PC-3 (cell line): Measurements from ENCODE around the gene MRC2. TPM values are rescaled to one million over a fixed set of nuclear protein-coding genes. Genes with fewer than 3 reads are reported as not detected.

Source experiments
- ATAC-seq: fragments of 200-7000 bp; cut with Tn5 transposase; 2 replicates; pipeline ENCODE4 v1.9.1; 2020; ENCODE audit warnings: mild to moderate bottlenecking, moderate library complexity
- BruUV-seq: library from RNA; stranded (reverse); fragments of 400-500 nt; replicated peaks from 2 replicates; lab custom pipeline; 2021; lab: Mats Ljungman, UMichigan
- CTCF ChIA-PET: fragments of 300-600 bp; sonication (Branson Sonifier 250); formaldehyde crosslinking; loops from one replicate; lab custom pipeline; 2022; ENCODE audit warnings: antibody characterized with exemption; lab: Charles Lee
- POLR2A ChIA-PET: fragments of 300-600 bp; sonication (Branson Sonifier 250); formaldehyde crosslinking; loops from one replicate; lab custom pipeline; 2022; ENCODE audit warnings: antibody characterized with exemption; ENCODE audit not compliant: unreplicated experiment; lab: Charles Lee
- DNase-seq: peaks from one replicate; pipeline ENCODE4 v3.0.0-alpha.2; 2015
- H2AFZ ChIP-seq: fragments of 300-600 bp; sonication (generic); 2 replicates; pipeline ENCODE4 v1.6.0; 2016; ENCODE audit warnings: antibody characterized with exemption, low read length
- H3F3A ChIP-seq: fragments of 300-600 bp; sonication (generic); one replicate; pipeline ENCODE4 v1.6.0; 2017; ENCODE audit warnings: antibody characterized with exemption, low read length, control low read depth, mild to moderate bottlenecking; ENCODE audit not compliant: unreplicated experiment
- H3K27ac ChIP-seq: fragments of 300-600 bp; sonication (generic); 2 replicates; pipeline ENCODE4 v1.5.1; 2016; ENCODE audit warnings: mild to moderate bottlenecking, low read length
- H3K27me3 ChIP-seq: fragments of 300-600 bp; sonication (generic); 2 replicates; pipeline ENCODE4 v1.6.1; 2016; ENCODE audit warnings: low read length, mixed read lengths
- H3K36me3 ChIP-seq: fragments of 300-600 bp; sonication (generic); 2 replicates; pipeline ENCODE4 v1.6.1; 2016; ENCODE audit warnings: low read depth, mixed run types, low read length, mixed read lengths
- H3K4me1 ChIP-seq: fragments of 300-600 bp; sonication (generic); 2 replicates; pipeline ENCODE4 v1.5.1; 2016; ENCODE audit warnings: low read length; ENCODE audit not compliant: insufficient read depth
- H3K4me2 ChIP-seq: fragments of 300-600 bp; sonication (generic); 2 replicates; pipeline ENCODE4 v1.6.0; 2016; ENCODE audit warnings: low read length
- H3K4me3 ChIP-seq: fragments of 300-600 bp; sonication (generic); 2 replicates; pipeline ENCODE4 v1.5.1; 2016; ENCODE audit warnings: mild to moderate bottlenecking, low read length, mixed read lengths
- H3K79me2 ChIP-seq: fragments of 300-600 bp; sonication (generic); 2 replicates; pipeline ENCODE4 v1.6.1; 2017; ENCODE audit warnings: low read length, mixed read lengths
- H3K9ac ChIP-seq: fragments of 300-600 bp; sonication (generic); 2 replicates; pipeline ENCODE4 v1.6.0; 2016; ENCODE audit warnings: mild to moderate bottlenecking, low read length
- H3K9me2 ChIP-seq: fragments of 300-600 bp; sonication (generic); replicated peaks from 2 replicates; pipeline ENCODE4 v1.6.1; 2016; ENCODE audit warnings: mixed run types, low read length, mixed read lengths
- H3K9me3 ChIP-seq: fragments of 300-600 bp; sonication (generic); 2 replicates; pipeline ENCODE4 v1.6.1; 2016; ENCODE audit warnings: low read length, mixed read lengths
- H4K20me1 ChIP-seq: fragments of 300-600 bp; sonication (generic); 2 replicates; pipeline ENCODE4 v1.6.1; 2016; ENCODE audit warnings: low read length, mixed read lengths
- EZH2 ChIP-seq: fragments of 300-600 bp; sonication (generic); IDR thresholded peaks from one replicate; pipeline ENCODE4 v1.6.1; 2017; ENCODE audit warnings: antibody characterized with exemption, mild to moderate bottlenecking, low read length; ENCODE audit not compliant: unreplicated experiment
- EZH2phosphoT487 ChIP-seq: fragments of 300-600 bp; sonication (generic); IDR thresholded peaks from 2 replicates; pipeline ENCODE4 v1.6.1; 2018; ENCODE audit warnings: mild to moderate bottlenecking, antibody characterized with exemption, low read length, borderline replicate concordance
- intact Hi-C: fragments of 100-400 bp; cut with micrococcal nuclease; formaldehyde crosslinking; loops from 2 replicates; pipeline ENCODE4 v1.9.0; 2023
- total RNA-seq: library from RNA; depleted of rRNA; stranded (reverse); fragments of >200 nt; gene quantifications from 2 replicates; pipeline ENCODE4 v1.2.3, GENCODE V29; 2014
- TF ChIP-seq, protein P1 (sequence below): fragments of 300-600 bp; sonication (generic); conservative IDR thresholded peaks from 2 replicates; pipeline ENCODE4 v1.5.1; 2017; ENCODE audit warnings: antibody characterized with exemption, low read depth, mild to moderate bottlenecking, low read length

The MRC2 gene
- total RNA-seq, 1 experiment from 2014 or later = 13.5 TPM

DNA sequence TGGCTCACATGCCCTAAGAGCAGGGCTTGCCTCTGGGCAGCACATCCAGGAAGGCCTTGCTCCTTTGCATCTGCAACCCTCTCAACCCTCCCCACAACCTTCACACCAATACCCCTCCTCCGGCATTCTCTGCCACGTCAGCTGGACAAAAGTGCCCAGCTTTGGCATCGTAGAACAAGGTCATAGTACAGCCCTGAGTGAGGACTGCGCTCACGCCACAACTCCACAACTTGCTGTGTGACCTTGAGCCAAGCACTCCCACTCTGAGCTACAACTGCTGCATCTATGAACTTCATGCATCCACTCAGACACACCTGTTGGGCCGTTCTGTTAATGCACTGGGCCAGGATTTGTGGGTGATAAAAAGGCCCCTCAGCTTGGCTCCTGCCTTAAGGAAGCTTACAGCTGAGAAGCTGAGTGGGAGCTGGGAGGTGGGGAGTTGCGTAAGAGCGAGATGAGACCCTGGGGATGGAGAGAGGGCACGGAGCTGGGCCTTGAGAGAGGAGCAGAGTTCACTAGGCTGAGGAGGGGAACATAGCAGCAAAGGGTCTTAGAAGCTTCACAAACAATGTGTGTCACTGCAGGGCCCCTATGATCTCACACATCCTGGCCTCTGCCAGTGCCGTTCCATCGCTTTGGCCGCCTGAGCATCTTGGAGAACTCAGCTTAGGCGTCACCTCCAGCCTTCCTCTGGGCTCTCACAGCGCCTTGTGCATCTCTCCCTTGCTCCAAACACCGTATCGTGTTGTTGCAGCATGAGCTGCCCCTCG is 8.6 kb upstream of the MRC2 start:
- no peak overlapping the region for H3K9ac ChIP-seq
- intact Hi-C loops = no loop called here
- no peaks in the 10 kb centered on the region for H3F3A ChIP-seq
- no peak overlapping the region for H3K4me2 ChIP-seq
- no peak overlapping the region for H3K4me3 ChIP-seq
- no TSS peak for BruUV-seq
- no peaks in the 10 kb centered on the region for H3K9me2 ChIP-seq
- DNase-seq (no peak), ATAC-seq (no peak)
- H3K9me3 ChIP-seq = no peaks in the 10 kb centered on the region
- no peaks in the 10 kb centered on the region for H4K20me1 ChIP-seq
- TF ChIP-seq, protein P1, sequence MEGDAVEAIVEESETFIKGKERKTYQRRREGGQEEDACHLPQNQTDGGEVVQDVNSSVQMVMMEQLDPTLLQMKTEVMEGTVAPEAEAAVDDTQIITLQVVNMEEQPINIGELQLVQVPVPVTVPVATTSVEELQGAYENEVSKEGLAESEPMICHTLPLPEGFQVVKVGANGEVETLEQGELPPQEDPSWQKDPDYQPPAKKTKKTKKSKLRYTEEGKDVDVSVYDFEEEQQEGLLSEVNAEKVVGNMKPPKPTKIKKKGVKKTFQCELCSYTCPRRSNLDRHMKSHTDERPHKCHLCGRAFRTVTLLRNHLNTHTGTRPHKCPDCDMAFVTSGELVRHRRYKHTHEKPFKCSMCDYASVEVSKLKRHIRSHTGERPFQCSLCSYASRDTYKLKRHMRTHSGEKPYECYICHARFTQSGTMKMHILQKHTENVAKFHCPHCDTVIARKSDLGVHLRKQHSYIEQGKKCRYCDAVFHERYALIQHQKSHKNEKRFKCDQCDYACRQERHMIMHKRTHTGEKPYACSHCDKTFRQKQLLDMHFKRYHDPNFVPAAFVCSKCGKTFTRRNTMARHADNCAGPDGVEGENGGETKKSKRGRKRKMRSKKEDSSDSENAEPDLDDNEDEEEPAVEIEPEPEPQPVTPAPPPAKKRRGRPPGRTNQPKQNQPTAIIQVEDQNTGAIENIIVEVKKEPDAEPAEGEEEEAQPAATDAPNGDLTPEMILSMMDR = no peak
- no peak for TF ChIP-seq EZH2phosphoT487
- no peak for TF ChIP-seq EZH2
- ChIA-PET POLR2A (no interaction called here), CTCF (no interaction called here)
- H3K27ac ChIP-seq = no peak overlapping the region
- H3K4me1 ChIP-seq = no peaks in the 10 kb centered on the region
- H3K36me3 ChIP-seq = peaks cover 2% of the 10 kb centered on the region; the same call in 1 of the 2 replicates
- H2AFZ ChIP-seq = no peak overlapping the region
- no peaks in the 10 kb centered on the region for H3K27me3 ChIP-seq
- H3K79me2 ChIP-seq = no peaks in the 10 kb centered on the region

DNA sequence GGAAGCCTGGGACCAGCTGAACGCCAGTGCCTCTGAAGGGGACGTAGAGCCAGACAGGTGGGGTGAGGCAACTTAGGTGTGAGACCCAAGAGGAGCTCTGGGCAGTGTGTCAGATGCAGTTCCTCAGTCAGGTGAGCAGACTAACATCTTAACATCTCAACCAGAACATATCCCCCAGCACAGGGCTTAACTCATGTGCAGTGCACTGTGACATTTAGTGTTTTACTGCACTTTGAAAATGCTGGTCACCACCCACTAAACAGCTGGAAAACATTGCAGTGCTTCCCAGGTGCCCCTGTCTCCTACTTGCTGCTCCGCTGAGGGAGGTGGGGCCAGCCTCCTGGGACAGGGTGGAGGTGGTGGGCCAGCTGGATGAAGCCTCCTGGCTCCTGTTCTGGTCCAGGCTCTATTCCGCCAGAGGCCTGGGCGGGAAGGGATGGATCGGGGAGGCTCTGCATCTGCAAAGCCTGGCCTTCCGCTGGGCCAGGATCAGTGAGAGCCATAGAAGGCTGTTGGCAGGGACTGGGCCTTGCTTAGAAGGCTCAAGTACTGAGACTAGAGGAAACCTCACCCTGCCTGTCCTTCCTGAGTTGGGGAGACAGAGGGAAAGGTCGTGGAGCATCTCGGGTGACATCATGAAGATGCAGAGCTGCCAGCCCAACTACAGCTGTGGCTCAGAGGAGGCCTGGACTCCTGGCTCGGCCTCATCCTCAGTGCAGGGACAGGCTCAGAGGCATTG is 7.9 kb upstream of the MRC2 start:
- no peak overlapping the region for H3K9ac ChIP-seq
- DNase-seq (no peak), ATAC-seq (no peak)
- H3K27ac ChIP-seq = no peak overlapping the region
- no peaks in the 10 kb centered on the region for H3K4me1 ChIP-seq
- H3K9me2 ChIP-seq = no peaks in the 10 kb centered on the region
- H3K9me3 ChIP-seq = no peaks in the 10 kb centered on the region
- no peak overlapping the region for H3K4me3 ChIP-seq
- H3K27me3 ChIP-seq = no peaks in the 10 kb centered on the region
- TF ChIP-seq EZH2 = no peak
- no peak for TF ChIP-seq EZH2phosphoT487
- TF ChIP-seq, protein P1 = no peak
- ChIA-PET CTCF (no interaction called here), POLR2A (no interaction called here)
- H3K36me3 ChIP-seq = peaks cover 2% of the 10 kb centered on the region; the same call in 1 of the 2 replicates
- no peak overlapping the region for H3K4me2 ChIP-seq
- no peaks in the 10 kb centered on the region for H4K20me1 ChIP-seq
- H3F3A ChIP-seq = no peaks in the 10 kb centered on the region
- intact Hi-C loops = no loop called here
- no peak overlapping the region for H2AFZ ChIP-seq
- H3K79me2 ChIP-seq = no peaks in the 10 kb centered on the region
- BruUV-seq = no TSS peak
